SHP77 (cell line): ENCODE measurements around the gene THSD1.
"Not testable (repeated sequence)": the region's sequence is repeated elsewhere in the genome, so short reads cannot be mapped to it uniquely, and the experiment has no call there.

Experiments
- DNase-seq, 2 experiments: peaks; one replicate each; lab custom pipeline; 2025; lab: John Stamatoyannopoulos, UW

Gene THSD1

DNA sequence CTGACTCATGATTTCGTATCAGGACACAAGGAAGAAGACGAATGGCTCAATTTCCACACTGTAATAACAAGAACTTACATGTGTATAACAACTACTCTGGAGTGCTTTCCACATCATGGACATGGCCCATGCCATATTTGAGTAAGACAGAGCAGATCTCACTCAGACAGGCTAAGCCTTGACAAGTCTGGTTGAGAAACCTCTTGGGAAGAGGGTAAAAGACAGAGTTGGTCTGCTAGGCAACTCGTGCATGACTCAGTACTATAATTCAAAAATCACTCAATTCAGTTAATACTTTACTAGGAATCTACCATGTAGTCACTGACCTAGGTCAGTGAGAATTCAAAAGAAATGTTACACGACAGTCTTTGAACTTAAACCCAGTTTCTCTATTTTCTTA lies 5.7 kb upstream of the THSD1 start:
- DNase-seq, result no peak

- not testable (repeated sequence) for DNase-seq
Measured at GRCh38 chr13:52408071-52408658, 2.2 kb upstream of the THSD1 start.

DNA sequence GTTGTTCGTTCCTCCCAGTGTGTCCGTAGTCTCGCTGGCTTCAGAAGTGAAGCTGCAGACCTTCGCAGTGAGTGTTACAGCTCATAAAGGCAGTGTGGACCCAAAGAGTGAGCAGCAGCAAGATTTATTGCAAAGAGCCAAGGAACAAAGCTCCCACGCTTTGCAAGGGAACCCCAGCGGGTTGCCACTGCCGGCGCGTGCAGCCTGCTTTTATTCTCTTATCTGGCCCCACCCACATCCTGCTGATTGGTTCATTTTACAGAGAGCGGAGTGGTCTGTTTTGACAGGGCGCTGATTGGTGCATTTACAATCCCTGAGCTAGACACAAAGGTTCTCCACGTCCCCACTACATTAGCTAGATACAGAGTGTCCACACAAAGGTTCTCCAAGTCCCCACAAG lies 1.5 kb upstream of the THSD1 start:
- DNase-seq, result not testable (repeated sequence)

DNA sequence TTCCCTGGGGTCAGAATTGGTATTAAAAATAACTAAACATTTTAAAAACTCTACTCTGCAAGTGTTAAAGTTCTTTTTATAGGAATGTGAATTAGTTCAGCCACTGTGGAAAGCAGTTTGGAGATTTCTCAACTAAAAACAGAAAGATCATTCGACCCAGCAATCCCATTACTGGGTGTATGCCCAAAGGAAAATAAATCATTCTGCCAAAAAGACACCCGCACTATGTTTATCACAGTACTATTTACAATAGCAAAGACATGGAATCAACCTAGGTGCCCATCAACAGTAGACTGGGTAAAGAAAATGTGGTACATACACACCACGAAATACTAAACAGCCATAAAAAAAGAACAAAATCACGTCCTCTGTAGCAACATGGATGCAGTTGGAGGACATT lies 657 bp upstream of the THSD1 start:
- no peak for DNase-seq

DNA sequence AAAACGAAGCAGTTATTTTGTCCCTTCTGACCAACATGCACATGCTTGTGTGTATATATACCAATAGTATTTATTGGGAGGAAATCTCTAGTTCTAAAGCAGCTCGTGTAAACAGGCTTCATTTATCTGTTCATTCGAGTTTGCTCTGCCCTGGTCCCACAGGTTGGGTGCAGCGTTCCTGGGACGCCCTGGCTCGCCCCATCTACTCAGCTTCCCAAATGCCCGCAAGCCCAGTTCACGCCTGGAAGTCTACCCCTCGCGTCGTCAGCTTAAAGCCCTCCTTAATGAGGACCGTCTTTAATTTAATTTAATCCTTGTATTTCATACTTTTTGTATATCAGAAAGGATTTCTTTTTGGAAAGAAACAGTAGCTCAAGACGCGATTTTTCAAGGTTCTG lies 604 bp downstream of the THSD1 start:
- DNase-seq, result no peak

GRCh38 chr13:52399708-52400107 lies 6.3 kb downstream of the THSD1 start:
- no peak for DNase-seq

DNA sequence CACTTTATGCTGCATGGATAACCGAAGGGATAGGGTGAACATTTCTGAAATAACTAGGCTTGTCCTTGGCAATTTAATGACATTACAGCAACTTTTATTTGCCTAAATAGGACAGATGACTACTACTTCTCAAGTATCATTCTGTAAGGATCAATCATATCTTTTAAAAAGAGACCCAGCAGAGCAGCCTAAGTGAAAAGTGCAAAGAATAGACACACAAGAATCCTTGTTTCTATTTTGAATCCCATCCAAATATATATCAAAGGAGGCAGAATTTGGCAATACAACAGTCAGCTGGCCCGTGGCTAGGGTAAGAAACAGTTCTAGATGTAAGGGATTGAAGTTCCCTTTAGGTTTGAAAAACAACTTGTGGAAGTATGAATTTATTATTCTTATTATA lies 6.9 kb downstream of the THSD1 start:
- DNase-seq, result no peak

GRCh38 chr13:52395704-52396103 lies 10.3 kb downstream of the THSD1 start:
- no peak for DNase-seq

GRCh38 chr13:52394586-52394985 lies 11.4 kb downstream of the THSD1 start:
- no peak for DNase-seq

DNA sequence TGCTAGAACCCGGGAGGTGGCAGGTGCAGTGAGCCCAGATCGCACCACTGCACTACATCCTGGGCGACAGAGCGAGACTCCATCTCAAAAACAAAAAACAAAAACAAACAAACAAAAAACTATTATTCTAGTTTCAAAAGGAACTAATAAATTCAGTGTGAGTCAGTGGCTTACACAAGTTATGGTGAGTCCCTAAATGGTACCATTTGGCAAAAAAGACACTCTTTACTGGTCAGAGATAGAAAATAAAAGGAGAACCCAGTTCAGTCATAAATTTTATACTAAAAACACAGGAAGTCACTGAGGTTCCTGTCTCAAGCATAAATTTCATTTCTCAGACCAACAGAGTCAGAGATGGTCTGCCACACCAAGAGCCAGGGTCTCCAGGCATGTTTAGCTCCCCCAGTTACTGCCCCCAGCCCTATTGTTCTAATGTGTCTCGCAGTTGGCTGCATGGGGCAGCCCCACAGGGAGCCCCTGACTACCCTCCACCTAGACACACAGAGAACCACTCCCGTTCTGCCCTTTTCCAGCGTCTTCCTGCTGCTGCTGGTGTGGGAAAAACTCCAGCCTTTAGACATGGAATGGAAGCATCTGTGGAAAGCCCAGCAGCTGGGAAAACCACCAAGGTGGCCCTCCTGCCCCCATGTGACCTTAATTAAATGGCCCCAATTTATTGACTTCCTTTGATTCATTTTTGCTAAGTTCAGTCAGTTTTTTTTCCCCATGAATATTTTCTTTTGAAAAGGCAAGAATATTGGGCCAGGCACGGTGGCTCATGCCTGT lies 12.2 kb downstream of the THSD1 start:
- DNase-seq, result no peak

DNA sequence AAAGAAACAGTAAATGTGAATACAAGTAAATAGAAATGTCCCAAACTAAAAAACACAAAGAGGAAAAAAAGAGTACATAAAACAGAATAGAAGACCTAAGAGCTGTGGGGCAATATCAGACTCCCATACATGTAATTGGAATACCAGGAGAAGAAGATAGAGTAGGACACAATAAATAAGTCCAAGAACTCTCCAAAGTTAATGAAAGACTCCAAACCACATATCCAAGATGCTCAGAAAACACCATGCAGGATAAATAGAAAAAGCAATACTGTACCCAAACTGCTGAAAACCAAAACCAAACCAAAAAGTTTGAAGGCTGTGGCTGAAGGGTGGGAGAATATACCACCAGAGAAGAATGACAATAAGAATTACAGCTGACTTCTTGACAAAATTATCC lies 18.3 kb downstream of the THSD1 start:
- no peak for DNase-seq

DNA sequence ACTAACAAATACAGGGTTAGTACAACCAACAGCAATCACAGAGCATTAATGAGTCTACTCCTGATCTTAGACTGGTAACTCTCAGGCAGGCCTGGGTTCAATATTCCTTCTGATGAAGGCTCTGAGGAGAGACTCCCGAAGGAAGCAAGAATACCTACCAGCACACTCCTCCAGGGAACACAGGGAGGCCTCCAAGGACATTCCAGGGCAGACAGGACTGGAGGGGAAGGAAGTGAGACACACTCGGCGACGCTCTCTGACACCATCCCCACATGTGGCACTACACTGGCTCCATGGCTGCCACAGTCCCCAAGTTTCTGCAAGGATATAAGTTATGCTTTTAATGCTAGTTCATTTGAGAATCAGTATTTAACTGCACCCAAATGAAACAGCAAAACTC lies 20.1 kb downstream of the THSD1 start:
- DNase-seq, result no peak

DNA sequence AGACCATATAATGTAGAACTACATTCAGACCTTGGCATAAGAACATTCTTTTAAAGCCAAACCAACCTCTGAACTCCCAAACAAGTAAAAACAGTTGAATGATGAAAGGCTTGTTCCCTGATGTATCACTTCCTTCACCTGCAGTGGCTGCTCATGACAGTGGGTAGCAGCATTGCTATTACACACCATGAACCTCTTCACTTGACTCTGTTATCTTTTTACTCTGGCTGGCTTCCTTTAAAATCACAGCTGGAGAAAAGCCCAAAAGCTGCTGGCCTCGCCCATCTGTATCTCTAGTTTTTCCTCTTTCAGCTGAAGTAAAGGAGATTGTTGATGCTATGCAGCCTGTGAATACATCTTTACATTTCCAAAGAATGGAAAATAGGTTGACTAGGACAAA lies 22.6 kb downstream of the THSD1 start:
- no peak for DNase-seq

GRCh38 chr13:52378312-52378711 lies 27.7 kb downstream of the THSD1 start:
- DNase-seq, result no peak

DNA sequence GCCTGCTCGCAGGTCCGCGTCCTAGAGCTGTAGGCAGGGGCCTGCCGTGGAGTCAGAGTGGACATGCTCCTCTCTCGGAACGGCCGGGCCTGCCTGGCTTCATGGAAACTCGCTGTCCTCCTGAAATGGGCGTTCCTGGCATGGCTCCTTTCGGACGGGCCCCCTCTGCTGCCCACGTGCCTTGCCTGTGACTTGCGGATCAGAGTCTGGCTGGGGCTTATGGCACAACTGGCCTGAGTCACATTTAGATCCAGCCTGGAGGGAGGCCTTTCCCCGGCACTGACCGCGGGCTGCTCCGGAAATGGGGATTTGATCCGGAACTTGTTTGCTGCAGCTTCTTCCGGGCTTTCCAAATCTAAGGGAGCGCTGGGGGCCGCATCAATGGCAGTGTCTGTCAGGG lies 28.1 kb downstream of the THSD1 start:
- DNase-seq, result no peak

GRCh38 chr13:52374873-52375411 lies 31.0 kb downstream of the THSD1 start:
- DNase-seq, result no peak

- DNase-seq, result no peak
Measured at GRCh38 chr13:52374389-52374788, 31.6 kb downstream of the THSD1 start.

DNA sequence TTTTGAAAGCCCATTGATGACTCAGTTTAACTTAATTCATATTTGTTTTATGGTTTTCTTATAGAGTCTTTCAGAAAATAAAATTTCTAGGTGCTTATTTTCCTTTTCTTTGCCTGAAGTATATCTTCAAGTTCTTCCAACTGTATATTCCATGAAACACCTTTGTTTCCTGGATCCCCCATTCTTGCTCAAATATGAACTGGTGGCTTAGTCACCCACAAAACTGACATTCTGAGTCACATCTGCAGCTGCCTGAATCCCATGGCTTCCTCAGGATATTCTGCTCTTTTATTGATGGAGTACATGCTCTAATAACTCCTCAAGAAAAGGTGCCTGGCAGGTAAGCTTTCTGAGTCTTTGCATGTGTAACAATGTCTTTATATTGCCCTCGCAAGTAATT lies 32.7 kb downstream of the THSD1 start:
- not testable (repeated sequence) for DNase-seq

GRCh38 chr13:52371736-52372247 lies 34.2 kb downstream of the THSD1 start:
- no peak for DNase-seq

- no peak for DNase-seq
Measured at GRCh38 chr13:52366291-52366690, 39.7 kb downstream of the THSD1 start.

- not testable (repeated sequence) for DNase-seq
Measured at GRCh38 chr13:52362169-52362887, 43.6 kb downstream of the THSD1 start.

- no peak for DNase-seq
Measured at GRCh38 chr13:52361225-52361624, 44.7 kb downstream of the THSD1 start.

GRCh38 chr13:52359534-52359933 lies 46.4 kb downstream of the THSD1 start:
- no peak for DNase-seq
